ENCODE results near the gene ANP32A. TPM values are rescaled to one million over a fixed set of nuclear protein-coding genes. Genes with fewer than 3 reads are reported as not detected.

The ANP32A gene
- total RNA-seq, 4 donors from 2014 or later: 22.1 to 45.9 (median 35.3) TPM

GRCh38 chr15:68798346-68799094 is 22.2 kb downstream of the ANP32A start:
- no peak for DNase-seq (ENCODE audit: low spot score in 2 of 2)
- TF ChIP-seq CTCF (IDR thresholded peaks at IDR 0.05) (no peak), POLR2A (IDR thresholded peaks at IDR 0.05) (no peak)
- 75 to 78% methylated on average over 9 of the region's 9 CpGs for WGBS, 2 donors
- intact Hi-C loops (cut with DNase I; ENCODE audit: low total_unique reads): no loop called here
- H3K4me3 ChIP-seq (ENCODE audit: low read depth, poor library complexity, severe bottlenecking): no peak overlapping the region

GRCh38 chr15:68797599-68798345 is 22.9 kb downstream of the ANP32A start:
- TF ChIP-seq CTCF (IDR thresholded peaks at IDR 0.05) (no peak), POLR2A (IDR thresholded peaks at IDR 0.05) (no peak)
- 51 to 62% methylated on average over 6 of the region's 6 CpGs for WGBS, 2 donors
- no peak for DNase-seq (ENCODE audit: low spot score in 2 of 2)

GRCh38 chr15:68797191-68797590 is 23.5 kb downstream of the ANP32A start:
- DNase-seq (ENCODE audit: low spot score in 2 of 2): no peak
- 55 to 66% methylated on average over 3 of the region's 3 CpGs for WGBS, 2 donors
- no peak overlapping the region for H3K4me3 ChIP-seq (ENCODE audit: low read depth, poor library complexity, severe bottlenecking)
- TF ChIP-seq CTCF (IDR thresholded peaks at IDR 0.05): no peak
- no peak for TF ChIP-seq POLR2A (IDR thresholded peaks at IDR 0.05)
- intact Hi-C loops (cut with DNase I; ENCODE audit: low total_unique reads): no loop called here

More at GRCh38 chr15:68797599-68798345, 22.9 kb downstream of the ANP32A start:
- H3K4me3 ChIP-seq (ENCODE audit: low read depth, poor library complexity, severe bottlenecking): no peak overlapping the region
- intact Hi-C loops (cut with DNase I; ENCODE audit: low total_unique reads): no loop called here

- TF ChIP-seq POLR2A (IDR thresholded peaks at IDR 0.05) (no peak), CTCF (IDR thresholded peaks at IDR 0.05) (no peak)
- intact Hi-C loops (cut with DNase I; ENCODE audit: low total_unique reads): no loop called here
- no peak for DNase-seq (ENCODE audit: low spot score in 2 of 2)
- no peak overlapping the region for H3K4me3 ChIP-seq (ENCODE audit: low read depth, poor library complexity, severe bottlenecking)
- 97% methylated on average over 6 of the region's 6 CpGs for WGBS, 2 donors
These were observed 24.1 kb downstream of the ANP32A start for GRCh38 chr15:68796576-68796975.

- TF ChIP-seq CTCF (IDR thresholded peaks at IDR 0.05) (no peak), POLR2A (IDR thresholded peaks at IDR 0.05) (no peak)
- intact Hi-C loops (cut with DNase I; ENCODE audit: low total_unique reads): no loop called here
- no peak overlapping the region for H3K4me3 ChIP-seq (ENCODE audit: low read depth, poor library complexity, severe bottlenecking)
- WGBS, 2 donors: 2 to 3% methylated on average over 20 of the region's 20 CpGs
- peak; percentile 95 to 98 for DNase-seq (ENCODE audit: low spot score in 2 of 2)
These were observed 25.3 kb downstream of the ANP32A start for GRCh38 chr15:68795298-68795848.
